NCI-H2029 (cell line): ENCODE data around the gene GABRP.
"Not testable (repeated sequence)": the region's sequence is repeated elsewhere in the genome, so short reads cannot be mapped to it uniquely, and the experiment has no call there.

Source experiments
- DNase-seq: peaks from one replicate; lab custom pipeline; 2025; lab: John Stamatoyannopoulos, UW

The GABRP gene

DNA sequence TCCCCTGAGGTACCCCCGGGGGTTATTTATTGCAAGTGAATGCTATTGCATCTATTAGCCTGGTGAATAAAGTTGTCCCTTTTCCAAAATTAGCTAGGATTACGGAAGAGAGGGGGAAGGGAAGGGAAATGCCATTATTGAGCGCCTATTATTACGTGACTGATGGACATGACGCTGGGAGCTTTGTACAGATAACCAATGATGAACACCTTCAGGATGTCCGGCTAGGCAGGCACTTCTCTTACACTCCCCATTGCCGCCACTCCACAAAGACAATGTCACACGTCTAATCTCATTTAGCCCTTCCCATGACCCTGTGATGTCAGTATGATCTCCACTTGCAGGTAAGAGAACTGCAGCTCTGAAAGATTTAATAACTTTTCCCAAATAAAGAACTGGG lies 9.4 kb downstream of the GABRP start:
- DNase-seq, result no peak

DNA sequence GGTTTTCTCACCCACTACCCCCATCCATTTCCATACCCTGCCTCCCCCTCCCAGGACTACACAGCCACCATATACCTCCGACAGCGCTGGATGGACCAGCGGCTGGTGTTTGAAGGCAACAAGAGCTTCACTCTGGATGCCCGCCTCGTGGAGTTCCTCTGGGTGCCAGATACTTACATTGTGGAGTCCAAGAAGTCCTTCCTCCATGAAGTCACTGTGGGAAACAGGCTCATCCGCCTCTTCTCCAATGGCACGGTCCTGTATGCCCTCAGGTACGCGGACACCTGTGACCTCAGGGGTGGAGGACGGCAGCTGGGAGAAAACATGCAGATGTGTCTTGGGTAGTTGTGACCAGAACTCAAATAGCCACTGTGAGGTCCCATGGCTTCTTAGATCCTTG lies 11.6 kb downstream of the GABRP start:
- no peak for DNase-seq

DNA sequence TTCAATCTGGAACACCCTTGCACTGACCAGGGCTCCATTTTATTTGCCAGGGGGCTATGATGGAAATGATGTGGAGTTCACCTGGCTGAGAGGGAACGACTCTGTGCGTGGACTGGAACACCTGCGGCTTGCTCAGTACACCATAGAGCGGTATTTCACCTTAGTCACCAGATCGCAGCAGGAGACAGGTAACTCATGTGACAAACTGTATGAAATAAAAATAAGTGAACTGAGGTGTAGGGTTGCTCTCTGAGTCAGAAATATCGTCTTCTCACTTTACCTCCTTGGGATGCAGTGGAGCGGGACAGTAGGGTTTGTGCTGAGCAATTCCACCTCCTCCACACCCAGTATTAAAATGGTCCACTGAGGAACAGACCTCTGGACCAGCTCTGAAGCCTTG lies 22.1 kb downstream of the GABRP start:
- DNase-seq, result no peak

DNA sequence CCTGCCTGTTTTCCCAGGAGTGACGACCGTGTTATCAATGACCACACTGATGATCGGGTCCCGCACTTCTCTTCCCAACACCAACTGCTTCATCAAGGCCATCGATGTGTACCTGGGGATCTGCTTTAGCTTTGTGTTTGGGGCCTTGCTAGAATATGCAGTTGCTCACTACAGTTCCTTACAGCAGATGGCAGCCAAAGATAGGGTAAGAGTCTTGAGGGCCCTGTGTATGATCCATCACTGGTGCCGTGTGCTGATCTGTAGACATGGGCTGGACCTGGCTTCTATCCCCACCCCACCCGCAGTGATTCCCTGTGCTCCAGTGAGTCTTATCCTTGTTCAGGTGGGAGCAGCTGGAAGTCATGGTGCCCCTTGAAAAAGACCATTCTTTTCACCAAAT lies 26.0 kb downstream of the GABRP start:
- peak; percentile 24 for DNase-seq

DNA sequence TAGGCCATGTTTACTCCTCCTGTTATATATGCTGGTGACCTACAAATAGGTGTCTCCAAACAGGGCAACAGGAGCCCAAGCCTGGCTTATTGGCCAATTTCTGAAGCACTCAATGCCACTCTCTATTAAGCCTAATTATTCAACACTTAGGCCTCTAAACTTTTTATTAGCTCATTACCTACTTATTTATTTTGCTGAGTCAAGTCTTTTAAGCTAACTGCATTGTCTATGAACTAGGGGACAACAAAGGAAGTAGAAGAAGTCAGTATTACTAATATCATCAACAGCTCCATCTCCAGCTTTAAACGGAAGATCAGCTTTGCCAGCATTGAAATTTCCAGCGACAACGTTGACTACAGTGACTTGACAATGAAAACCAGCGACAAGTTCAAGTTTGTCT lies 28.2 kb downstream of the GABRP start:
- DNase-seq, result no peak

DNA sequence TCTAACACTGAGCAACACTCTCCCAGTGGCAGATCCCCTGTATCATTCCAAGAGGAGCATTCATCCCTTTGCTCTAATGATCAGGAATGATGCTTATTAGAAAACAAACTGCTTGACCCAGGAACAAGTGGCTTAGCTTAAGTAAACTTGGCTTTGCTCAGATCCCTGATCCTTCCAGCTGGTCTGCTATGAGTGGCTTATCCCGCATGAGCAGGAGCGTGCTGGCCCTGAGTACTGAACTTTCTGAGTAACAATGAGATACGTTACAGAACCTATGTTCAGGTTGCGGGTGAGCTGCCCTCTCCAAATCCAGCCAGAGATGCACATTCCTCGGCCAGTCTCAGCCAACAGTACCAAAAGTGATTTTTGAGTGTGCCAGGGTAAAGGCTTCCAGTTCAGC lies 29.7 kb downstream of the GABRP start:
- no peak for DNase-seq

DNA sequence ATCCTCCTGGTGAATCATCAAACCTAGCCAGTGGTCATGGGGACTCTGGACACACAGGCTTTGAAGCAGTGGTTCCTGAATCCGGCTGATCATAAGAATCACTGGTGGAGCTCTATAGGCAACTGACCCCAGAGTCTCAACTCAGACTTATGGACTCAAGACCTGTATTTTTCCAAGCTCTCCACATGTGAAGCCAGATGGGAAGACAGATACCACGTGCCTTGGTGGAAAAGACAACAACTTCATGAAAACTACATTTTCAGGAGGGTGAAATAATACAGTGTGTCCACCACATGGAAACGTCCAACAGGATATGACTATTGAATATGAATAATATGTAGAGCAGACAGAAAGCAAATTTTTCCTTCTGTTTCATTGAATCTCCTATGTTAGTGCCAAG lies 33.7 kb downstream of the GABRP start:
- DNase-seq, result no peak

DNA sequence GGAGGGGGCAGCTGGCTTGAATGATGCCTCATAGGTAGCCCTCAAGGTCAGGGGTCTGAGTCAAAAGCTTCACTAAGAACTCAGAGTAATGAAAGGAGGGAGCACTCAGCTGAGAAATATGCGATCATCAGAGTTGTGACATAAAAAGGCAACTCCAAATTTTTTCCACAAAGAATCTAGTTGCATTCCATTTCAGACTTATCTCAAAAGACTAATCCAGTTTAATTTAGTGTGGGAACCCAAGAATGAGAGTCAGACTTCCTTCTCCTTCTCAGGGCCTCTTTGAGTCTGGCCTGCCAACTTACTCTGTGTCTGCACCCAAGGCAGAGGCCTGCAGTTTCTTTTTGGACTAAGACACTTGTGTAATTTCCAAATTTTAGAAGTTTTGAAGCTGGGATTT lies 34.7 kb downstream of the GABRP start:
- no peak for DNase-seq

DNA sequence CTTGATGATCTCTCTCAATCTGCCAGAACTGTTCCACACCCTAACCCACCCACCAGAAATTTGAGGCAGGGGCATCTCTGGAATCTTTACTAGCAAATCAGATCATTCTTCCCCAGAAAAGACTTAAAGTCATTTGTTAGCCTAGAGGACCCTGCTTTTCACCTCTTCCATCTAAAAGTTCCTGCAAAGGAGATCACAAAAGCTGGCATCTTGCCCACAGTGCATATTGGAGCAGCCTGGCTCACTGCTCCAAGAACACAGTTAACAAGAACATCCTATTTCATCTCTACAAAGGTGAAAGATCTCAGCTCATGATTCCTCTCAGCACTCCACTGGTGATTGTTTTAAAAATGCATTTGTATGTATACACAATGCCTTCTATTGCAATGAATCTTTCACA lies 36.3 kb downstream of the GABRP start:
- no peak for DNase-seq

DNA sequence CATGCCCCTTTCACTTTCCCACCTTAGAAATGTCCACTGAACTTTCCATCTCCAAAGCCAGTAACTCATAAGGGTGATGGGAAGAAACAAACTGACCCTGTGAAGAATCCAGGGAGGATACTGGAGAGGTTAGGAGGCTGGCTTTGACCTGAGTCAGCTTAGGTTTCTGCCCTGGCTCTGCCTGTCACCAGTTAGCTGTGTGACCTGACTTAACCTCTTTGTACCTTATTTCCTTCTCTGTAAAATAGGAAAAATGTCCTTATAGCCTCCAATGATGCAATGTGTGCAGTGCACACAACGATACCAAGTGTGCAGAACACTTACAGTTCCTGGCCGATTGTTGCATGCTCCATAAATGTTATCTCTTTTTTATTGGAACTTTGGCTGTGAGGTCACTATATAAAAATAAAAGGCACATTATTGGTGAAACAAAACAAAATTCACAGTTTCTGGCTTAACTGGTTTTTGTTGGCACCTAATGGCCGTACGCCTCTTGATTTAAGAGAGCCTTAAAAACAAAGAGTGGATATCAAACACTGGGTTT lies 37.8 kb downstream of the GABRP start:
- DNase-seq, result peak; percentile 37

DNA sequence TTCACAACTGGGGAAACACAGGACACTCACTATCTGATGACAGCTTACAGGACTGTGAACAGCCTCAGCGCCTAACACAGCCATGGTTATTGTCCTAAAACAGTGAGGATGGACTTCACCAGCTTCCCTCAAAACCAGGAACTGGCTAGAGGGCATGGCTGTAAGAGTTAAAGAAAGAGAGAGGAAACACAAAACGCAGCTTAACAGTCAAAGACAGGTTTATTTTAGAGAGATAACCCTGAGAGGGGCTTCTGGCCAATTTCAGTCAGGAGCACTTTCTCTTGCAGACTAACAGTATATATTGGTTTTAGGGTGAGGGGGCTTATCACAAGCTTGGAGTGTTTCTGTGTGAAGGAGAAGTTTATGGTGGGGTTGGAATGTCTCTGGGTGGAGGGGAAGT lies 42.6 kb downstream of the GABRP start:
- DNase-seq, result no peak

DNA sequence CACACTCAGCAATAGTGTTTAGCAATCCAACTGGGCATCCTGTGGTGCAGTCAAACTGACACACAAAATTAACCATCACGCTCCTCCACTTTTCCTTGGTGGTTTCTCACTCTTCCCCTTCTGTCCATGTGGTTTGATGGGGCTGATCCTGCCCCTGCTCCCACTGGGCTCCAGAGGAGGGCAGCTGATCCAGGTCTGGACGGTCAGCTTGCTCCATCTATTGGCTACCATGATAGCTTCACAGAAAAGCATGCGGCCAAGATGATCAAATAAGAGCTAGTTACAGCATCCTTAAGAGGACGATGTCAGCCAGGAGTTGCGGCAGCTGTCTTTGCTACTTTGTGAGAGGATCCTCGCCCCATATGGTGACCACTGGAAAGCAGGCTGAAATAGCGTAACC lies 48.7 kb downstream of the GABRP start:
- DNase-seq, result no peak

DNA sequence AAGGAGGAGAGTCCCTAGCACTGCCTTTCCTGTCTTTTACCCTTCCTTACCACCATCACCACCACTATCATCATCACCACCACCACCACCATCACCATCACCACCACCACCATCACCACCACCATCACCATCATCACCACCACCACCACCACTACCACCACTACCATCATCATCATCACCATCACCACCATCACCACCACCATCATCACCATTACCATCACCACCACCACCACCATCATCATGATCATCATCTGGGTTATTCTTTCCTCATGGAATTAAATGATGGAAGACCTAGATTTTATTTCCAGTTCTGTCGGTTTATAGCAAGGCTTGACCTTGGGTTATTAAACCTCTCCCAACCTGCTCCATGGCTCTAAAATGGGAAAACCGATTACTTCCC lies 50.5 kb downstream of the GABRP start:
- DNase-seq, result not testable (repeated sequence)

DNA sequence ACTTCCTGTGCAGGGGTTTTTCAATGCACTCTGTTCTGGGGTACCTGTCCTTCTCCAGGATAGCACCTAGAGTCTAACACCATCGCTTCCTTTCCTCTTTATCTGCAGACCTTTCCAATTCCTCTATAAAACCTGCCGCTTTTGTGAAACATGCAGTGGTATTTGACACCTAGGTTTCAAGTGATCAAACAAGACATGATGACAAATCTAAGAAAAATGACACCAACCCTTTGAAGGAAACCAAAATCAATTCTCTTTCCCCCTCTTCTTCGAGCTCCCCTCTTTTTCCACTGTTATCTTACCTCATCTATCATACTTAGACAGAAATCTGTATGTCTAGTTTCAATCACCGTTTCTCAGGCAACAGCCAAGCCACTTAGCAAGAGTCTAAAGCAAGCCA lies 52.7 kb downstream of the GABRP start:
- DNase-seq, result no peak

DNA sequence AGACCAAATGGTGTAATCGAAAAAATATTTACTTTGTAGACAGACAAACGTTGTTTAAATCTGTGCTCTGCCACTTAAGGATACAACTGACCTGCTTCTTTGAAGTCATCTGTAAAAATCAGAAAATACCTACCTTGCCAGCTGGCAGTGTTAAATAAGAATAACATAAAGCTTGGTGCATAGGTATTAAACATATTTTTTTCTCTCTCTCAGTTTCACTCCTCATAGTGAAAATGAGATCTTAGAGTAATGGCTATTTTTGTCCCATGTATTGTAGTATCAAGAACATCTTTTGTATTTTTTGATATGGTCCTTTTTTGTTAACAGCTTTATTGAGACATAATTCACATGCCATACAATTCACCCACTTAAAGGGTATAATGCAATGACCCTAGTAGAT lies 60.3 kb downstream of the GABRP start:
- no peak for DNase-seq

DNA sequence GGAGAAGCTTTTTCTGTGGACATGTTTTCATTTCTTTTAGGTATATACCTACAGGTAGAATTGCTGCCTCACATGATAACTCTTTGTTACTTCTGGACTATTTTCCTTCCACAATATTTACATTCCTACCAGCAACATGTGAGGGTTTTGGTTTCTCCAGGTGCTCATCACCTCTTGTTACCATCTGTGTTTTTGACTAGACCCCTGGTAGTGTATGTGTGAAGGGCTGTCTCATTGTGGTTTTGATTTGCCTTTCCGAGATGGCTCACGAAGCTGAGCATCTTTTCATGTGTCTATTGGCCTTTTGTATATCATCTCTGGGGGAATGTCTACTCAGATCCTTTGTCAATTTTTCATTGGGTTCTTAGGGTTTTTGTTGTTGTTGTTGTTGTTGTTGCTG lies 61.1 kb downstream of the GABRP start:
- DNase-seq, result no peak

DNA sequence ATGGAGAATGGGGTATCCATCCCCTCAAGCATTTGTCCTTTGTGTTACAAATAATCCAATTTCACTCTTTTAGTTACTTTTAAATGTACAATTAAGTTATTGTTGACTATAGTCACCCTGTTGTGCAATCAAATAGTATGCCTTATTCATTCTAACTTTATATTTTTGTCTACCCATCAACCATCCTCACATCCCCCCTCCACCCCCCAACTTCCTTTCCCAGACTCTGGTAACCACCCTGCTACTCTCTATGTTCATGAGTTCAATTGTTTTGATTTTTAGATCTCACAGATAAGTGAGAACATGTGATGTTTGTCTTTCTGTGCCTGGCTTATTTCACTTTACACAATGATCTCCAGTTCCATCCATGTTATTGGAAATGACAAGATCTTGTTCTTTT lies 62.9 kb downstream of the GABRP start:
- DNase-seq, result no peak

DNA sequence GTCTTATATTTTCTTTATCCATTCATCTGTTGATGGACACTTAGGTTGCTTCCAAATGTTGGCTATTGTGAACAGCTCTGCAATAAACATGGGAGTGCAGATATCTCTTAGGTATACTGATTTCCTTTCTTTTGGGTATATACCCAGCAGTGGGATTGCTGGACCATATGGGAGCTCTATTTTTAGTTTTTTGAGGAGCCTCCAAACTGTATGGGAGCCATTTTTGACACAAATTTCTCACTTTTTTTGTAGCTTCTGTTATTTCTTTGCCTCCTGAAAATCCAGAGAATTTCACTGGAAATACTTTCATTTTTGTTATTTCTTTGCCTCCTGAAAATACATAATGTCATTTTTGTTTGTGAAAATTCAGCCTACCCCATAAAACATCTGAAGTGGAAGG lies 63.3 kb downstream of the GABRP start:
- DNase-seq, result no peak

DNA sequence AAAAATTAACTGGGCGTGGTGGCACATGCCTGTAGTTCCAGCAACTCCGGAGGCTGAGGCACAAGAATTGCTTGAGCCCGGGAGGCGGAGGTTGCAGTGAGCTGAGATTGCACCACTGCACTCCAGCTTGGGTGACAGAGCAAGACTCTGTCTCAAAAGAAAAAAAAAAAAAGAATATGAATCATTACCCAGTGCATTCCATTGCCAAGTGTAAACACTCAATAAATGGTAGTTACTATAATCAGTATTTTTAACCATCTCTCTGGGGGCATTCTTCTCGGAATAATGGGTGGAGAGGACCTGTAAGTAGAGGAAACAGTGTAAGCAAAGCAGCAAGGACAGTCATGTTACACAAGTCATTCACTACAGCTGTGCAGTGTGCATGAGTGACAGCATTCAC lies 64.5 kb downstream of the GABRP start:
- DNase-seq, result no peak

DNA sequence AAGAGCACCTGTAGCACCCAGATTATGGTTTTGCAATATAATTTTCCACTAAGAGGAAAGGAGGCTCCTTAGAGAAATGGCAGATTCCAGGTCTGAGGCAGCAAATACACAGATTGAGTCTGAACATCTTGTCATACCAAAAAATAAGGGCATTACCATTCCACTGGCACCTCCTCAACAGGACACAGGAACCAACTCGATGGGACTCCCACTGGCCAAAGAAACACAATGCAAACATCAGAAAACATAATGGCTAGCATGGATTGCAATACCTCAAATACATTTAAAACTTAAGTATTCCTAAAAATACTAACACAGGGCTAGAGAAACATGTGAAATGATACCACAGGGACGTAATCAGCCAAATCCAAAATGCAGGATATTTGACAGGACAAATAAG lies 65.8 kb downstream of the GABRP start:
- DNase-seq, result no peak

DNA sequence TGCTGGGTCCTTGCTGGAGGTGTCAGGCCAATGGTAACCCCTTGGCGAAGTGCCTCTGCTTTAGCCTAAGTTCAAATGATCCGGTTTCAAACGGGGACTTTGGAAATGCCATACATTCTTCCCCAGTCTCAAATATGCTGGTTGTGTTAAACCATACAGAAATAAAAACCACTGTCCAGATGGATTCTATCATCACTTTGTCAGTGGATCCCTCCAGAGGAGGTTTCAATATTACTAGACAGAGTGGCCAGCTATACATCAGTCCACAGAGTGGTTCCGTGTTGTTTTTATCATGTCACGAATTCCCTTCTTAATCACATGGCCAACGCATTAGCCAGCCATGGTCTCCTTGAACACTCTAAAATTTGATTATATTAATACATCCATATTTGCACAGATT lies 71.0 kb downstream of the GABRP start:
- DNase-seq, result no peak

DNA sequence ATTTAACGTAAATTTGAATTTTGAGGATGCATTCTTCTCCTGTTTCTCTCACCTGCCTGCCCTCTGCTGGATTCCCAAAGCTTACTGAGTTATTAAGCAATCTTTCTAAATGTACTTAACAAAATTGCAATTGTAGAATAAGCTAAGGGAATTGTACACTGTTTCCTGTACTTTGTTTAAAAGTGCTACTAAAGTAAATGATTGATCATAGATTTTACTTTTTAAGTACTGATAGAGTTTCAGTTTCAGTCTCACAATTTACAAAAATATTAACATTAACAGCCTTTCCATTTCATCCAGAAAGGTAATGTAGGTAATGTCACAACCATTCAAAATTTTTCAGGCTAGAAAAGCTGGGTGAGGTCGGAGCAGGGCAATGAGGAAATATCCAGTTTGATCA lies 73.5 kb downstream of the GABRP start:
- DNase-seq, result no peak

DNA sequence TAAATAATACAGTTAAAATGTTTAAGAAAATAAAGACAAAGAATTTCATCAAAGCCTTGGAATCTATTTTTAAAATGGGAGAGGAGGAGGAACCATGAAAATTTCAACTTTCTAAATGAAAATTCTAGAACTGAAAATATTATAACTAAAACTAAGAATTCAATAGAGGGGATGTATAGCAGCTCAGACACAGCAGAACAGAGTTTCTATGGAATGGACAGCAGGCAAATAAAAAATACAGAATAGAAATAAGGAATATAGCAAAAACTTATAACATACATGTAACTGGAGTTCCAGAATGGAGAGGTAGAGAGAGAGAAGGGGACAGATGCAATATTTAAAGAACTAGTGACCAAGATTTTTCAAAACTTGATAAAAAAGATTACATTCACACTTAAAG lies 76.9 kb downstream of the GABRP start:
- no peak for DNase-seq

DNA sequence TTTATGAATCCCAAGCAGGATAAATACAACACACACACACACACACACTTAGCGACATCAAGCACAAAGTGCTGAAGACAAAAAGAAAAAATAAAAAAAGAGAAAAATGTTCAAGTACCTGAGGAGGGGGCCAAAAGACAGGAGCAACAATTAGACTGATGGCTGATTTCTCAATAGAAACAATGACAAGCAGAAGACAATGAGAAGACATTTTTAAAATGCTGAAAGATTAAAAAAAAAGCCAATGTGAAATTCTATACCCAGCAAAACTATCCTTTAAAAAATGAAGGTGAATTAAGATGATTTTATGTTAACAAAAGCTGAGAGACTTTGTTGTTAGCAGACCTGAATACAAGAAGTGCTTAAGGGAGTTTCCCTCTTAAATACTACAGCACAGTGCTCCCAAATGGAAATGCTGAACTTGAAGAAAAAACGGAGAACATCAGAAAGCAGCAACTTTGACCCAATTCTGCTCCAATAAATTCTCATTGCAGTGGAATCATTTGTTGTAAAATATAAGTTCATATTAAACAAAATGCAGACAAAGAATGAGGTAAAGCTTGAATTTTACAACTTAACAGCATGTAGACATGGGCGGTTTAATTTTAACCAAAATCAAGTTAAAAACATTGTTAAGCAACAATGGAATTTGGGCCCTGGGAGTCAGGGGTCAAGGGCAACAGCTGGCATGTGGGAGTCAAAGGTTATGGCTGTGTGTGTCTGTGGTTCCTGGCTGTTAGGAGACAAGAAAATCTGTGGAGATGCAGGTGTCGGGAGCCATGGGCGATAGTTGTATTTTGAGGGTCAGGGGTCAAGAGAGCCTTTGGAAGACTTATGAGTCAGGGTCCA lies 77.5 kb downstream of the GABRP start:
- no peak for DNase-seq

DNA sequence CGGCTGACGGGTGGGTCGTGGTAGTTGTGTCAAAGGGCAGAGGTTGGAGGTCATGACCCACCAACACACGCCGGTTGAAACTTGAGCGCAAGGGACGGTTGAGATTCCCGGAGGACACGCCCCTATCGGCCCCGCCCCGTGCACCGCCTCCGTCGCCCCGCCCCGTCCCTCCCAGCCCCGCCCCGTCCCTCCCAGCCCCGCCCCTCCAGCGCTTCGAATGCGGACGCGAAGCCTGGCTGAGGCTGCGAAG lies 78.1 kb downstream of the GABRP start:
- no peak for DNase-seq
